ENCODE measurements around the gene METTL24.
A peak's percentile ranks its signal among the peaks of the same experiment; 100 is the strongest.

METTL24 gene

GRCh38 chr6:110326609-110327008 lies 31.5 kb downstream of the METTL24 start:
- no peak overlapping the region for H3K27ac Mint-ChIP-seq
- peaks cover 96% of the 10 kb centered on the region for H3K4me1 Mint-ChIP-seq

GRCh38 chr6:110326057-110326456 lies 32.1 kb downstream of the METTL24 start:
- DNase-seq, result no peak
- H3K27ac Mint-ChIP-seq, result peak overlapping the region; percentile 70
- no peaks in the 10 kb centered on the region for H3K27me3 Mint-ChIP-seq (ENCODE audit: low read depth, poor library complexity)
- H3K36me3 Mint-ChIP-seq (ENCODE audit: low read depth), result no peaks in the 10 kb centered on the region
- H3K4me1 Mint-ChIP-seq, result peaks cover 96% of the 10 kb centered on the region
- TF ChIP-seq, protein P1, sequence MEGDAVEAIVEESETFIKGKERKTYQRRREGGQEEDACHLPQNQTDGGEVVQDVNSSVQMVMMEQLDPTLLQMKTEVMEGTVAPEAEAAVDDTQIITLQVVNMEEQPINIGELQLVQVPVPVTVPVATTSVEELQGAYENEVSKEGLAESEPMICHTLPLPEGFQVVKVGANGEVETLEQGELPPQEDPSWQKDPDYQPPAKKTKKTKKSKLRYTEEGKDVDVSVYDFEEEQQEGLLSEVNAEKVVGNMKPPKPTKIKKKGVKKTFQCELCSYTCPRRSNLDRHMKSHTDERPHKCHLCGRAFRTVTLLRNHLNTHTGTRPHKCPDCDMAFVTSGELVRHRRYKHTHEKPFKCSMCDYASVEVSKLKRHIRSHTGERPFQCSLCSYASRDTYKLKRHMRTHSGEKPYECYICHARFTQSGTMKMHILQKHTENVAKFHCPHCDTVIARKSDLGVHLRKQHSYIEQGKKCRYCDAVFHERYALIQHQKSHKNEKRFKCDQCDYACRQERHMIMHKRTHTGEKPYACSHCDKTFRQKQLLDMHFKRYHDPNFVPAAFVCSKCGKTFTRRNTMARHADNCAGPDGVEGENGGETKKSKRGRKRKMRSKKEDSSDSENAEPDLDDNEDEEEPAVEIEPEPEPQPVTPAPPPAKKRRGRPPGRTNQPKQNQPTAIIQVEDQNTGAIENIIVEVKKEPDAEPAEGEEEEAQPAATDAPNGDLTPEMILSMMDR (IDR thresholded peaks at IDR 0.05), result no peak
- no peaks in the 10 kb centered on the region for H3K9me3 Mint-ChIP-seq
- H3K4me3 Mint-ChIP-seq, result peak overlapping the region; percentile 16

More at GRCh38 chr6:110326609-110327008, 31.5 kb downstream of the METTL24 start:
- H3K36me3 Mint-ChIP-seq (ENCODE audit: low read depth), result no peaks in the 10 kb centered on the region
- H3K27me3 Mint-ChIP-seq (ENCODE audit: low read depth, poor library complexity), result no peaks in the 10 kb centered on the region
- H3K4me3 Mint-ChIP-seq, result no peak overlapping the region
- DNase-seq, result no peak
- TF ChIP-seq, protein P1 (IDR thresholded peaks at IDR 0.05), result no peak
- H3K9me3 Mint-ChIP-seq, result no peaks in the 10 kb centered on the region

DNA sequence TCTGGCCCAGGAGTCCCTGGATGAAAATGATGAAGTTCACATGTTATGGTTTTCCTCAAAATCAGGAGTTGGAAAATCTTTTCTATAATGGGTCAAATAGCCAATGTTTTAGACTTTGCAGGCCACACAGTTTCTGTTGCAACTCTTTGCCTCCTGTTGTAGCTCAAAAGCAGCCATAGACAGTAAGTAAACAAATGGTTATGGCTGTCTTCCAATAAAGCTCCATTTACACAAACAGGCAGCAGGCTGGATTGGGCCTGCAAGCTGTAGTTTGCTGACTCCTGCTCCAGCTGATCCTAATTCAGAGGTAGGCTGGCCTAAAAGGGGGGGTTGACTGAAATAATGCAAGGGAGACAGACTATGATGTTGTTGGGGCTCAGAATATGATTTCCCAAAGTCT lies 33.0 kb downstream of the METTL24 start:
- Mint-ChIP-seq H3K9me3 (no peaks in the 10 kb centered on the region), H3K4me1 (peaks cover 95% of the 10 kb centered on the region), H3K4me3 (peak overlapping the region; percentile 14), H3K27ac (peak overlapping the region; percentile 70), H3K27me3 (ENCODE audit: low read depth, poor library complexity) (no peaks in the 10 kb centered on the region), H3K36me3 (ENCODE audit: low read depth) (peaks cover 4% of the 10 kb centered on the region)
- DNase-seq, result no peak
- TF ChIP-seq, protein P1 (IDR thresholded peaks at IDR 0.05), result no peak

DNA sequence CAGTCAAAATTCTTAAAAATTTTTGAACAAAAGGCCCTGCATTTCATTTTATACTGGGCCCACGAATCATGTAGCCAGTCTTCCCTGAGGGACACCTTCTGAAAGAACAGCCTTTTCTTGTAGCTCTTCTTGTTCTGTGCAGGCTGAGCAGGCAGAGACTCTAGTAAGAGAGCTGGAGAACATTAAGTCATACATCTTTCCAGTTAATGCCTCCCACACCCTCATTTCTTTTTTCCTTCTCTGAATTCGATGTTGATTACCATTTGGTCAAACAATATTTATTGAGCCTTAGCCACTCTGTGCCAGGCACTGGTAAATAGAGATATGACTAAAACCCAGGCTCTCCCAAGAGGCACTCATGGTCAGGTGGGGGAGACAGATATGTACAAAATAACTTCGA lies 33.6 kb downstream of the METTL24 start:
- Mint-ChIP-seq H3K27ac (peak overlapping the region; percentile 75), H3K4me3 (no peak overlapping the region), H3K36me3 (ENCODE audit: low read depth) (peaks cover 4% of the 10 kb centered on the region), H3K4me1 (peaks cover 88% of the 10 kb centered on the region), H3K27me3 (ENCODE audit: low read depth, poor library complexity) (no peaks in the 10 kb centered on the region), H3K9me3 (no peaks in the 10 kb centered on the region)
- no peak for DNase-seq
- TF ChIP-seq, protein P1 (IDR thresholded peaks at IDR 0.05), result no peak

DNA sequence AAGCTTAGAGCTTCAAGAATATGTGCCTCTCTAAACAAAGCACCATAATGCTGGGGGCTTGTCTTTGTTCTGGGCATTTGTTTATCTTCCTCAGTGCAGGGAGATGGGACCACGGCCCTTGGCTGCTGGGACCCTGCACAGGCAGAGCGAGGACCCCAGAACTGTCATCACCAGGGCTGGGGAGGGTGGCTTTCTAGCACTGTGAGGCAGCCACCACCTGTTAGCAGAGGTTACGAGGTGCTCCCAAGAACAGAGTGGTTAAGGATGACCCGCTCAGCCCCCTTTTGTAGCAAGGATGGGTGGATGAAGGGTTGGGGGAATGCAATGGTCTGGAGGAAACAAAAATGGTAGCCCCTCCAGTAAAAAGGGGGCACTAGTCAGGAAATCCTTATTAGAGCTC lies 34.9 kb downstream of the METTL24 start:
- H3K36me3 Mint-ChIP-seq (ENCODE audit: low read depth), result peaks cover 4% of the 10 kb centered on the region
- DNase-seq, result no peak
- H3K9me3 Mint-ChIP-seq, result no peaks in the 10 kb centered on the region
- peak overlapping the region; percentile 98 for H3K27ac Mint-ChIP-seq
- TF ChIP-seq, protein P1 (IDR thresholded peaks at IDR 0.05), result no peak
- peaks cover 75% of the 10 kb centered on the region for H3K4me1 Mint-ChIP-seq
- peak overlapping the region; percentile 58 for H3K4me3 Mint-ChIP-seq
- no peaks in the 10 kb centered on the region for H3K27me3 Mint-ChIP-seq (ENCODE audit: low read depth, poor library complexity)

DNA sequence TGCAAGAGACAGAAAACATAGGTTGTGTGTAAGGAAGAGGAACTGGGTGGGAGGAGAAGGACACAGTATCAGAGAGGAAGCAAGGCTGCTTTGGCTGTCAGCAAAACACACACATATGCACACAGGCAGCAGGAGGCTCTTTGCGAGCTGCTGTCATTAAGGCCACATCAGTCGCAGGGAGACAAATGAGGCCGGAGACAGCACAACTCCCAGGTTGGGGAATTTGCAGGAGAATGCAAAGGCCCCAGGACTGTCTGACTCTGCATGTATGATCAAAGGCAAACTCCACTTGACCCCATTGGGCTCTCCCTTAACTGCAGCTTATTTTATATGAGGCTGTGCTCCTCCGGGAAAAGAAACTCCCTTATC lies 35.3 kb downstream of the METTL24 start:
- no peaks in the 10 kb centered on the region for H3K9me3 Mint-ChIP-seq
- H3K4me3 Mint-ChIP-seq, result peak overlapping the region; percentile 58
- peak; percentile 35 for DNase-seq
- TF ChIP-seq, protein P1 (IDR thresholded peaks at IDR 0.05), result no peak
- no peaks in the 10 kb centered on the region for H3K27me3 Mint-ChIP-seq (ENCODE audit: low read depth, poor library complexity)
- peaks cover 4% of the 10 kb centered on the region for H3K36me3 Mint-ChIP-seq (ENCODE audit: low read depth)
- peak overlapping the region; percentile 98 for H3K27ac Mint-ChIP-seq
- peaks cover 71% of the 10 kb centered on the region for H3K4me1 Mint-ChIP-seq
